Measurements from ENCODE around the gene CD99L2. TPM values are rescaled to one million over a fixed set of nuclear protein-coding genes. Genes with fewer than 3 reads are reported as not detected.

CD99L2 gene
- polyA plus RNA-seq, 1 donor from 2014 or later = 61.0 TPM

DNA sequence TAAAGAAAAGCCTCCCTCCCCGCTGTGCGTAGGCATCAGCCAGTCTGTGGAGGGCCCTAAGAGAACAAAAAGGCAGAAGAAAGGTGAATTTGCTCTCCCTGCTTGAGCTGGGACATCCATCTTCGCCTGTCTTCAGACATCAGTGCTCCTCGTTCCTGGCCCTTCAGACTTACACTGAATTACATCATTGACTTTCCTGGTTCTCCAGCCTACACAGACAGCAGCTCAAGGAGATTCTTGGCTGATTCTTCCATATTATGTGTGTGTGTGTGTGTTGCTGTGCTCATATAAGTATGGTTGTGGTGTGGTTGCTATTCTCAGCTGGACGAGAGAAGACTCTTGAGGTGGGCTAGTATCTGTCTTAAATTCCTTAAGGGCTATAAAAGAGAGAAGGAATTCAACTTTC is 35.5 kb upstream of the CD99L2 start:
- Histone ChIP-seq H3K9me3 (ENCODE audit: low read length) (no peaks in the 10 kb centered on the region), H2AFZ (ENCODE audit: low read depth, low read length) (no peak overlapping the region), H3K79me2 (replicated peaks; ENCODE audit: insufficient read depth, low read length) (no peaks in the 10 kb centered on the region), H3F3A (ENCODE audit: insufficient read depth, low read length, poor library complexity, severe bottlenecking) (no peaks in the 10 kb centered on the region), H3K9ac (ENCODE audit: low read length) (no peak overlapping the region), H4K20me1 (ENCODE audit: insufficient read depth) (no peaks in the 10 kb centered on the region), H3K4me2 (ENCODE audit: low read length) (no peak overlapping the region), H3K36me3 (ENCODE audit: insufficient read depth, low read length) (no peaks in the 10 kb centered on the region), H3K27ac (ENCODE audit: low read length) (no peak overlapping the region), H3K4me3 (ENCODE audit: low read length) (no peak overlapping the region), H3K27me3 (ENCODE audit: insufficient read depth, low read depth, low read length) (no peaks in the 10 kb centered on the region), H3K9me2 (ENCODE audit: insufficient read depth, low read length) (no peaks in the 10 kb centered on the region)
- no peak for TF ChIP-seq EP300 (conservative IDR thresholded peaks at IDR 0.05; ENCODE audit: poor library complexity, severe bottlenecking)
- TF ChIP-seq RAD21 (conservative IDR thresholded peaks at IDR 0.05) = no peak
- TF ChIP-seq SMC3 (conservative IDR thresholded peaks at IDR 0.05; ENCODE audit: poor library complexity) = no peak
- TF ChIP-seq MXI1 (conservative IDR thresholded peaks at IDR 0.05; ENCODE audit: poor library complexity, severe bottlenecking) = no peak
- no peak for TF ChIP-seq CTCF (IDR thresholded peaks at IDR 0.05; ENCODE audit: poor library complexity, severe bottlenecking)
- TF ChIP-seq, protein P1, sequence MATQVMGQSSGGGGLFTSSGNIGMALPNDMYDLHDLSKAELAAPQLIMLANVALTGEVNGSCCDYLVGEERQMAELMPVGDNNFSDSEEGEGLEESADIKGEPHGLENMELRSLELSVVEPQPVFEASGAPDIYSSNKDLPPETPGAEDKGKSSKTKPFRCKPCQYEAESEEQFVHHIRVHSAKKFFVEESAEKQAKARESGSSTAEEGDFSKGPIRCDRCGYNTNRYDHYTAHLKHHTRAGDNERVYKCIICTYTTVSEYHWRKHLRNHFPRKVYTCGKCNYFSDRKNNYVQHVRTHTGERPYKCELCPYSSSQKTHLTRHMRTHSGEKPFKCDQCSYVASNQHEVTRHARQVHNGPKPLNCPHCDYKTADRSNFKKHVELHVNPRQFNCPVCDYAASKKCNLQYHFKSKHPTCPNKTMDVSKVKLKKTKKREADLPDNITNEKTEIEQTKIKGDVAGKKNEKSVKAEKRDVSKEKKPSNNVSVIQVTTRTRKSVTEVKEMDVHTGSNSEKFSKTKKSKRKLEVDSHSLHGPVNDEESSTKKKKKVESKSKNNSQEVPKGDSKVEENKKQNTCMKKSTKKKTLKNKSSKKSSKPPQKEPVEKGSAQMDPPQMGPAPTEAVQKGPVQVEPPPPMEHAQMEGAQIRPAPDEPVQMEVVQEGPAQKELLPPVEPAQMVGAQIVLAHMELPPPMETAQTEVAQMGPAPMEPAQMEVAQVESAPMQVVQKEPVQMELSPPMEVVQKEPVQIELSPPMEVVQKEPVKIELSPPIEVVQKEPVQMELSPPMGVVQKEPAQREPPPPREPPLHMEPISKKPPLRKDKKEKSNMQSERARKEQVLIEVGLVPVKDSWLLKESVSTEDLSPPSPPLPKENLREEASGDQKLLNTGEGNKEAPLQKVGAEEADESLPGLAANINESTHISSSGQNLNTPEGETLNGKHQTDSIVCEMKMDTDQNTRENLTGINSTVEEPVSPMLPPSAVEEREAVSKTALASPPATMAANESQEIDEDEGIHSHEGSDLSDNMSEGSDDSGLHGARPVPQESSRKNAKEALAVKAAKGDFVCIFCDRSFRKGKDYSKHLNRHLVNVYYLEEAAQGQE (IDR thresholded peaks at IDR 0.05; ENCODE audit: borderline replicate concordance) = no peak
- TF ChIP-seq TAF1 (IDR thresholded peaks at IDR 0.05; ENCODE audit: low read depth) = no peak
- no peak for TF ChIP-seq EZH2 (IDR thresholded peaks at IDR 0.05; ENCODE audit: borderline replicate concordance, insufficient read depth, low read length, poor library complexity, severe bottlenecking)
- TF ChIP-seq POLR2AphosphoS5 (IDR thresholded peaks at IDR 0.05) = no peak

GRCh38 chrX:150929058-150929457 is 30.6 kb upstream of the CD99L2 start:
- H3K4me2 ChIP-seq (ENCODE audit: low read length) = no peak overlapping the region
- H3K9ac ChIP-seq (ENCODE audit: low read length) = no peak overlapping the region
- H3K36me3 ChIP-seq (ENCODE audit: insufficient read depth, low read length) = no peaks in the 10 kb centered on the region
- H3K4me3 ChIP-seq (ENCODE audit: low read length) = no peak overlapping the region
- H2AFZ ChIP-seq (ENCODE audit: low read depth, low read length) = no peak overlapping the region
- no peaks in the 10 kb centered on the region for H3K9me3 ChIP-seq (ENCODE audit: low read length)
- no peaks in the 10 kb centered on the region for H3K9me2 ChIP-seq (ENCODE audit: insufficient read depth, low read length)
- H3K79me2 ChIP-seq (replicated peaks; ENCODE audit: insufficient read depth, low read length) = no peaks in the 10 kb centered on the region
- H4K20me1 ChIP-seq (ENCODE audit: insufficient read depth) = no peaks in the 10 kb centered on the region
- H3F3A ChIP-seq (ENCODE audit: insufficient read depth, low read length, poor library complexity, severe bottlenecking) = no peaks in the 10 kb centered on the region
- H3K27ac ChIP-seq (ENCODE audit: low read length) = no peak overlapping the region
- H3K27me3 ChIP-seq (ENCODE audit: insufficient read depth, low read depth, low read length) = no peaks in the 10 kb centered on the region
- TF ChIP-seq TAF1 (IDR thresholded peaks at IDR 0.05; ENCODE audit: low read depth) = no peak

DNA sequence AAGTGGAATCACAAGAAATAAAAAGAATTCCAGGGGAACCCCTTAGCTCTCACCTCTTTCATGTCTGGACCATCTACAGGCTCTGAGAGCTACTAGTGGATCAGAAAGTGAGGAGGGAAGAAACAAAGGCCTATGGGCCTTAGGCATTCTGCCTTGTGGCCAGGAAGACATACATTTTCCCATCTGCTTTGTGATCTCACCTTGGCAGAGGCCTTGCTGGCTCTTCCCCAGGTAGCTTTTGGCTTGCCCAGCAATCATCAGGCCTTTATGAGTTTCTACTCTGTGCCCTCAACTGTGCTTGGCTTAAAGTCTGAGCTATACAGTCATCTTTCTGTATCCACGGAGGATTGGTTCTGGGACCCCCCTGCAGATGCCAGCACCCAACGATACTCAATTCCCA is 28.3 kb upstream of the CD99L2 start:
- H3K9me2 ChIP-seq (ENCODE audit: insufficient read depth, low read length) = no peaks in the 10 kb centered on the region
- H3F3A ChIP-seq (ENCODE audit: insufficient read depth, low read length, poor library complexity, severe bottlenecking) = no peaks in the 10 kb centered on the region
- no peak overlapping the region for H3K9ac ChIP-seq (ENCODE audit: low read length)
- no peak overlapping the region for H3K27ac ChIP-seq (ENCODE audit: low read length)
- H3K36me3 ChIP-seq (ENCODE audit: insufficient read depth, low read length) = no peaks in the 10 kb centered on the region
- H3K9me3 ChIP-seq (ENCODE audit: low read length) = no peaks in the 10 kb centered on the region
- no peaks in the 10 kb centered on the region for H3K27me3 ChIP-seq (ENCODE audit: insufficient read depth, low read depth, low read length)
- no peak overlapping the region for H3K4me3 ChIP-seq (ENCODE audit: low read length)
- no peaks in the 10 kb centered on the region for H4K20me1 ChIP-seq (ENCODE audit: insufficient read depth)
- H2AFZ ChIP-seq (ENCODE audit: low read depth, low read length) = no peak overlapping the region
- H3K79me2 ChIP-seq (replicated peaks; ENCODE audit: insufficient read depth, low read length) = no peaks in the 10 kb centered on the region
- no peak for TF ChIP-seq POLR2AphosphoS5 (IDR thresholded peaks at IDR 0.05)
- no peak for TF ChIP-seq MXI1 (conservative IDR thresholded peaks at IDR 0.05; ENCODE audit: poor library complexity, severe bottlenecking)
- TF ChIP-seq EZH2 (IDR thresholded peaks at IDR 0.05; ENCODE audit: borderline replicate concordance, insufficient read depth, low read length, poor library complexity, severe bottlenecking) = no peak
- no peak for TF ChIP-seq CTCF (IDR thresholded peaks at IDR 0.05; ENCODE audit: poor library complexity, severe bottlenecking)
- TF ChIP-seq, protein P1 (IDR thresholded peaks at IDR 0.05; ENCODE audit: borderline replicate concordance) = no peak
- TF ChIP-seq EP300 (conservative IDR thresholded peaks at IDR 0.05; ENCODE audit: poor library complexity, severe bottlenecking) = no peak
- TF ChIP-seq TAF1 (IDR thresholded peaks at IDR 0.05; ENCODE audit: low read depth) = no peak
- no peak for TF ChIP-seq SMC3 (conservative IDR thresholded peaks at IDR 0.05; ENCODE audit: poor library complexity)
- TF ChIP-seq RAD21 (conservative IDR thresholded peaks at IDR 0.05) = no peak
- no peak overlapping the region for H3K4me2 ChIP-seq (ENCODE audit: low read length)
